OCI-LY7 (cell line): ENCODE data around the gene TWSG1.

Source experiments
- CTCF ChIP-seq: fragments of 200-600 bp; sonication (generic); conservative IDR thresholded peaks from 2 replicates; pipeline ENCODE4 v1.5.1; 2014; ENCODE audit warnings: mild to moderate bottlenecking, antibody characterized with exemption, low read length, moderate library complexity, mixed read lengths
- EZH2phosphoT487 ChIP-seq: fragments of 200-600 bp; sonication (generic); IDR thresholded peaks from 2 replicates; pipeline ENCODE4 v1.6.1; 2018; ENCODE audit warnings: low read depth, borderline replicate concordance, mild to moderate bottlenecking, mixed run types, antibody characterized with exemption, low read length, moderate library complexity, mixed read lengths

GRCh38 chr18:9429662-9429993 lies 95.1 kb downstream of the TWSG1 start:
- TF ChIP-seq CTCF: no peak
- TF ChIP-seq EZH2phosphoT487: no peak
